HG02642 (cell line): ENCODE data around the gene TGFBR2.

Experiments
- ATAC-seq: cut with Tn5 transposase; IDR thresholded peaks from one replicate; pipeline ENCODE4 v1.9.1; 2021; ENCODE audit warnings: mild to moderate bottlenecking; ENCODE audit not compliant: unreplicated experiment, poor library complexity

TGFBR2 gene

GRCh38 chr3:30686799-30687198 is 80.4 kb downstream of the TGFBR2 start:
- ATAC-seq = no peak

- no peak for ATAC-seq
These were observed 81.6 kb downstream of the TGFBR2 start for GRCh38 chr3:30687930-30688570.

- no peak for ATAC-seq
These were observed 82.6 kb downstream of the TGFBR2 start for GRCh38 chr3:30688776-30689641.

GRCh38 chr3:30690199-30690598 is 83.8 kb downstream of the TGFBR2 start:
- no peak for ATAC-seq

- no peak for ATAC-seq
These were observed 85.0 kb downstream of the TGFBR2 start for GRCh38 chr3:30691249-30691880.

- ATAC-seq = no peak
These were observed 85.5 kb downstream of the TGFBR2 start for GRCh38 chr3:30691944-30692343.

- no peak for ATAC-seq
These were observed 86.2 kb downstream of the TGFBR2 start for GRCh38 chr3:30692498-30693130.

GRCh38 chr3:30693470-30694120 is 87.2 kb downstream of the TGFBR2 start:
- ATAC-seq = peak; percentile 96

- ATAC-seq = no peak
These were observed 87.7 kb downstream of the TGFBR2 start for GRCh38 chr3:30694148-30694547.

GRCh38 chr3:30694668-30695067 is 88.3 kb downstream of the TGFBR2 start:
- ATAC-seq = no peak

- no peak for ATAC-seq
These were observed 89.1 kb downstream of the TGFBR2 start for GRCh38 chr3:30695302-30696061.

- no peak for ATAC-seq
These were observed 90.0 kb downstream of the TGFBR2 start for GRCh38 chr3:30696403-30696819.

- no peak for ATAC-seq
These were observed 90.5 kb downstream of the TGFBR2 start for GRCh38 chr3:30696896-30697295.

GRCh38 chr3:30698549-30698948 is 92.1 kb downstream of the TGFBR2 start:
- ATAC-seq = no peak

- ATAC-seq = no peak
These were observed 93.5 kb downstream of the TGFBR2 start for GRCh38 chr3:30699927-30700326.

- no peak for ATAC-seq
These were observed 94.4 kb downstream of the TGFBR2 start for GRCh38 chr3:30700702-30701321.

- no peak for ATAC-seq
These were observed 95.8 kb downstream of the TGFBR2 start for GRCh38 chr3:30702038-30702827.

GRCh38 chr3:30702828-30703397 is 96.5 kb downstream of the TGFBR2 start:
- no peak for ATAC-seq
